Glomerular visceral epithelial cell (primary cell): ENCODE data around the gene IDH2.
"Not testable (repeated sequence)": the region's sequence is repeated elsewhere in the genome, so short reads cannot be mapped to it uniquely, and the experiment has no call there.

Experiments
- DNase-seq: peaks from one replicate; pipeline ENCODE4 v3.0.0-alpha.2; 2016; ENCODE audit errors: extremely low spot score

IDH2 gene

GRCh38 chr15:90114451-90114901 lies 12.2 kb upstream of the IDH2 start:
- no peak for DNase-seq

- no peak for DNase-seq
Measured at GRCh38 chr15:90113166-90113565, 10.9 kb upstream of the IDH2 start.

GRCh38 chr15:90109163-90109751 lies 7.0 kb upstream of the IDH2 start:
- DNase-seq = not testable (repeated sequence)

GRCh38 chr15:90108038-90108437 lies 5.8 kb upstream of the IDH2 start:
- not testable (repeated sequence) for DNase-seq

GRCh38 chr15:90106522-90107117 lies 4.4 kb upstream of the IDH2 start:
- peak; percentile 49 for DNase-seq

GRCh38 chr15:90105521-90105920 lies 3.3 kb upstream of the IDH2 start:
- no peak for DNase-seq

- DNase-seq = no peak
Measured at GRCh38 chr15:90104551-90104950, 2.3 kb upstream of the IDH2 start.

- DNase-seq = no peak
Measured at GRCh38 chr15:90103701-90104329, 1.5 kb upstream of the IDH2 start.

GRCh38 chr15:90101130-90101968 lies 919 bp downstream of the IDH2 start:
- DNase-seq = peak; percentile 68

- DNase-seq = peak; percentile 47
Measured at GRCh38 chr15:90099868-90100831, 2.1 kb downstream of the IDH2 start.

- DNase-seq = no peak
Measured at GRCh38 chr15:90099072-90099867, 3.0 kb downstream of the IDH2 start.

GRCh38 chr15:90097475-90097874 lies 4.8 kb downstream of the IDH2 start:
- no peak for DNase-seq

GRCh38 chr15:90095521-90095959 lies 6.7 kb downstream of the IDH2 start:
- no peak for DNase-seq

- no peak for DNase-seq
Measured at GRCh38 chr15:90091156-90091931, 10.9 kb downstream of the IDH2 start.

- DNase-seq = no peak
Measured at GRCh38 chr15:90090226-90090848, 11.9 kb downstream of the IDH2 start.

GRCh38 chr15:90087454-90088154 lies 14.7 kb downstream of the IDH2 start:
- DNase-seq = peak; percentile 27

- peak; percentile 49 for DNase-seq
Measured at GRCh38 chr15:90086868-90087268, 15.4 kb downstream of the IDH2 start.

- no peak for DNase-seq
Measured at GRCh38 chr15:90085565-90085964, 16.7 kb downstream of the IDH2 start.
